ENCODE results near the gene TP63.

DNA sequence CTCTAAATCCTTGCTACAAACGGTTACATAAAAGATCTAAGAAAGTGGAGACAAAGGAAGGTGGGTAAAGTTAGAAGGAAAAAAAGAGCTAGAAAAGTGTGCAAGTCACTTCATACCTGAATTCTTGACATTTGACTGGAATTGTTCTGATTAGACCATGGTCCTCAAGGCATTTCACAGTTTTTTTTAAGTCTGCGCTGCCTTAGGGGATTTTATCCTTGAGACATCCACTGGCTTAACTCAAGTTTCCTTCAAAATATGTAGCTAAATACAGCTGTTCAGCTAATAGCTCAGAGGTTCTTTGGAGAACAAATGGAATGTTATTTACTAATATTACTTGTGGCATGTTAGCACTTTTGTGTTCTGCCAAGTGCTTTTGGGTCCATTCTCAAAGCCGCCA lies 236.9 kb downstream of the TP63 start:
- TF ChIP-seq YY1 (IDR thresholded peaks at IDR 0.05; ENCODE audit: low read depth) (no peak), TCF12 (IDR thresholded peaks at IDR 0.05; ENCODE audit: low read depth) (no peak), CREB1 (IDR thresholded peaks at IDR 0.05; ENCODE audit: low read depth) (no peak), EGR1 (IDR thresholded peaks at IDR 0.05) (no peak), TAF1 (IDR thresholded peaks at IDR 0.05; ENCODE audit: low read depth) (no peak), EP300 (IDR thresholded peaks at IDR 0.05; ENCODE audit: borderline replicate concordance) (no peak), USF1 (IDR thresholded peaks at IDR 0.05) (no peak), CEBPB (IDR thresholded peaks at IDR 0.05) (no peak), RAD21 (IDR thresholded peaks at IDR 0.05; ENCODE audit: low read depth) (no peak), FOXM1 (IDR thresholded peaks at IDR 0.05; ENCODE audit: borderline replicate concordance, low read depth) (no peak)
- TF ChIP-seq, protein P1, sequence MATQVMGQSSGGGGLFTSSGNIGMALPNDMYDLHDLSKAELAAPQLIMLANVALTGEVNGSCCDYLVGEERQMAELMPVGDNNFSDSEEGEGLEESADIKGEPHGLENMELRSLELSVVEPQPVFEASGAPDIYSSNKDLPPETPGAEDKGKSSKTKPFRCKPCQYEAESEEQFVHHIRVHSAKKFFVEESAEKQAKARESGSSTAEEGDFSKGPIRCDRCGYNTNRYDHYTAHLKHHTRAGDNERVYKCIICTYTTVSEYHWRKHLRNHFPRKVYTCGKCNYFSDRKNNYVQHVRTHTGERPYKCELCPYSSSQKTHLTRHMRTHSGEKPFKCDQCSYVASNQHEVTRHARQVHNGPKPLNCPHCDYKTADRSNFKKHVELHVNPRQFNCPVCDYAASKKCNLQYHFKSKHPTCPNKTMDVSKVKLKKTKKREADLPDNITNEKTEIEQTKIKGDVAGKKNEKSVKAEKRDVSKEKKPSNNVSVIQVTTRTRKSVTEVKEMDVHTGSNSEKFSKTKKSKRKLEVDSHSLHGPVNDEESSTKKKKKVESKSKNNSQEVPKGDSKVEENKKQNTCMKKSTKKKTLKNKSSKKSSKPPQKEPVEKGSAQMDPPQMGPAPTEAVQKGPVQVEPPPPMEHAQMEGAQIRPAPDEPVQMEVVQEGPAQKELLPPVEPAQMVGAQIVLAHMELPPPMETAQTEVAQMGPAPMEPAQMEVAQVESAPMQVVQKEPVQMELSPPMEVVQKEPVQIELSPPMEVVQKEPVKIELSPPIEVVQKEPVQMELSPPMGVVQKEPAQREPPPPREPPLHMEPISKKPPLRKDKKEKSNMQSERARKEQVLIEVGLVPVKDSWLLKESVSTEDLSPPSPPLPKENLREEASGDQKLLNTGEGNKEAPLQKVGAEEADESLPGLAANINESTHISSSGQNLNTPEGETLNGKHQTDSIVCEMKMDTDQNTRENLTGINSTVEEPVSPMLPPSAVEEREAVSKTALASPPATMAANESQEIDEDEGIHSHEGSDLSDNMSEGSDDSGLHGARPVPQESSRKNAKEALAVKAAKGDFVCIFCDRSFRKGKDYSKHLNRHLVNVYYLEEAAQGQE (IDR thresholded peaks at IDR 0.05; ENCODE audit: low read depth) = no peak
